MCF 10A (cell line): Measurements from ENCODE around the gene HERC4. TPM values are rescaled to one million over a fixed set of nuclear protein-coding genes. Genes with fewer than 3 reads are reported as not detected.
"Not testable (repeated sequence)": the region's sequence is repeated elsewhere in the genome, so short reads cannot be mapped to it uniquely, and the experiment has no call there.

Experiments used
- BruUV-seq: library from RNA; stranded (reverse); fragments of 400-500 nt; replicated peaks from 2 replicates; lab custom pipeline; 2021; lab: Mats Ljungman, UMichigan
- CTCF ChIA-PET: fragments of 300-600 bp; sonication (Branson Sonifier 250); formaldehyde crosslinking; extraction: SDS; loops from one replicate; lab custom pipeline; 2021; ENCODE audit warnings: antibody characterized with exemption, inconsistent platforms; lab: Yijun Ruan, JAX
- POLR2A ChIA-PET: fragments of 300-600, 350-650 bp; sonication (Branson Sonifier 250); formaldehyde crosslinking; extraction: SDS; loops from one replicate; lab custom pipeline; 2020; ENCODE audit warnings: antibody characterized with exemption, inconsistent platforms; lab: Yijun Ruan, JAX
- DNase-seq: peaks from one replicate; pipeline ENCODE4 v3.0.0-alpha.2; 2018; ENCODE audit not compliant: unreplicated experiment
- H3K27ac Mint-ChIP-seq: one replicate; pipeline ENCODE4 v1.8.0; 2022; ENCODE audit warnings: mild to moderate bottlenecking, low read depth, mixed read lengths; ENCODE audit not compliant: unreplicated experiment
- H3K27me3 Mint-ChIP-seq: one replicate; pipeline ENCODE4 v1.8.0; 2022; ENCODE audit warnings: mixed read lengths; ENCODE audit not compliant: insufficient read depth, unreplicated experiment
- H3K36me3 Mint-ChIP-seq: one replicate; pipeline ENCODE4 v1.8.0; 2022; ENCODE audit warnings: mild to moderate bottlenecking, moderate library complexity, mixed read lengths; ENCODE audit not compliant: insufficient read depth, unreplicated experiment
- H3K4me1 Mint-ChIP-seq: one replicate; pipeline ENCODE4 v1.8.0; 2022; ENCODE audit warnings: mixed read lengths; ENCODE audit not compliant: insufficient read depth, unreplicated experiment
- H3K4me3 Mint-ChIP-seq: one replicate; pipeline ENCODE4 v1.8.0; 2022; ENCODE audit warnings: mild to moderate bottlenecking, moderate library complexity, mixed read lengths; ENCODE audit not compliant: unreplicated experiment
- H3K9me3 Mint-ChIP-seq: one replicate; pipeline ENCODE4 v1.8.0; 2022; ENCODE audit warnings: mixed read lengths; ENCODE audit not compliant: unreplicated experiment
- CTCF ChIP-seq: fragments of 200-600 bp; IDR thresholded peaks from one replicate; pipeline ENCODE4 v1.8.0; 2022; ENCODE audit warnings: antibody characterized with exemption, mild to moderate bottlenecking; ENCODE audit not compliant: unreplicated experiment
- intact Hi-C: fragments of 100-400 bp; cut with micrococcal nuclease; formaldehyde crosslinking; loops from 2 replicates; pipeline ENCODE4 v1.14.1; 2022
- total RNA-seq: library from RNA; stranded (reverse); gene quantifications from 2 replicates; pipeline ENCODE4 v1.2.3, GENCODE V29; 2022

HERC4 gene
- total RNA-seq, 1 experiment from 2014 or later, result 57.5 TPM

- no TSS peak for BruUV-seq
- no peak overlapping the region for H3K27ac Mint-ChIP-seq
Observed at GRCh38 chr10:68032113-68032512, 43.0 kb downstream of the HERC4 start.

GRCh38 chr10:68027429-68027828, 47.7 kb downstream of the HERC4 start:
- Mint-ChIP-seq H3K36me3 (peaks cover 46% of the 10 kb centered on the region), H3K9me3 (no peaks in the 10 kb centered on the region), H3K27me3 (no peaks in the 10 kb centered on the region), H3K4me3 (no peak overlapping the region), H3K27ac (no peak overlapping the region), H3K4me1 (peaks cover 4% of the 10 kb centered on the region)
- ChIA-PET POLR2A (interaction anchor here (0.6 kb wide), 1 partner anchor 45 kb away, joined by 4 read pairs; no protein-coding TSS in a partner anchor), CTCF (interaction anchor here (0.5 kb wide), 1 partner anchor 130 kb away, joined by 4 read pairs; no protein-coding TSS in a partner anchor)
- intact Hi-C loops, result no loop called here
- no peak for DNase-seq
- no peak for TF ChIP-seq CTCF
- no TSS peak for BruUV-seq

More at GRCh38 chr10:68032113-68032512, 43.0 kb downstream of the HERC4 start:
- no peak for TF ChIP-seq CTCF
- ChIA-PET CTCF (interaction anchor here (0.6 kb wide), 1 partner anchor 271 kb away, joined by 6 read pairs; no protein-coding TSS in a partner anchor), POLR2A (interaction anchor here (1.0 kb wide), 1 partner anchor 34 kb away, joined by 3 read pairs; no protein-coding TSS in a partner anchor)
- no peaks in the 10 kb centered on the region for H3K27me3 Mint-ChIP-seq
- no peak overlapping the region for H3K4me3 Mint-ChIP-seq
- peaks cover 69% of the 10 kb centered on the region for H3K36me3 Mint-ChIP-seq
- no peaks in the 10 kb centered on the region for H3K9me3 Mint-ChIP-seq
- DNase-seq, result no peak
- intact Hi-C loops, result no loop called here
- H3K4me1 Mint-ChIP-seq, result peaks cover 6% of the 10 kb centered on the region

- H3K27me3 Mint-ChIP-seq, result no peaks in the 10 kb centered on the region
- TF ChIP-seq CTCF, result no peak
- ChIA-PET CTCF (no interaction called here), POLR2A (interaction anchor here (0.6 kb wide), 1 partner anchor 15 kb away, joined by 3 read pairs; no protein-coding TSS in a partner anchor)
- H3K4me1 Mint-ChIP-seq, result peaks cover 4% of the 10 kb centered on the region
- no peaks in the 10 kb centered on the region for H3K9me3 Mint-ChIP-seq
- DNase-seq, result no peak
- no peak overlapping the region for H3K27ac Mint-ChIP-seq
- H3K36me3 Mint-ChIP-seq, result peaks cover 69% of the 10 kb centered on the region
- no peak overlapping the region for H3K4me3 Mint-ChIP-seq
- intact Hi-C loops, result no loop called here
- BruUV-seq, result no TSS peak
Observed at GRCh38 chr10:68023292-68023691, 51.8 kb downstream of the HERC4 start.

GRCh38 chr10:68022324-68022723, 52.8 kb downstream of the HERC4 start:
- H3K4me1 Mint-ChIP-seq, H3K27me3 Mint-ChIP-seq, CTCF ChIA-PET, DNase-seq, intact Hi-C loops, H3K27ac Mint-ChIP-seq, POLR2A ChIA-PET, BruUV-seq, H3K9me3 Mint-ChIP-seq, H3K4me3 Mint-ChIP-seq: not testable (repeated sequence)
- peaks cover 71% of the 10 kb centered on the region for H3K36me3 Mint-ChIP-seq

- POLR2A ChIA-PET, result interaction anchor here (1.0 kb wide), 1 partner anchor 8 kb away, joined by 3 read pairs; no protein-coding TSS in a partner anchor
- CTCF ChIA-PET, result interaction anchor here (1.3 kb wide), 1 partner anchor 286 kb away, joined by 4 read pairs; no protein-coding TSS in a partner anchor
- H3K4me1 Mint-ChIP-seq, intact Hi-C loops, DNase-seq, H3K27ac Mint-ChIP-seq, H3K4me3 Mint-ChIP-seq, BruUV-seq, H3K9me3 Mint-ChIP-seq, H3K27me3 Mint-ChIP-seq: not testable (repeated sequence)
- peaks cover 58% of the 10 kb centered on the region for H3K36me3 Mint-ChIP-seq
Observed at GRCh38 chr10:68016519-68016918, 58.6 kb downstream of the HERC4 start.
